ENCODE results near the gene RPH3AL.

Gene RPH3AL

GRCh38 chr17:283911-284675 lies 68.5 kb downstream of the RPH3AL start:
- no peak for ATAC-seq
- TF ChIP-seq ZC3H10 (CRISPR knock-in tag; IDR thresholded peaks at IDR 0.05) = no peak
- TF ChIP-seq SNAI2 (CRISPR knock-in tag; IDR thresholded peaks at IDR 0.05) = no peak
- TF ChIP-seq RARB (CRISPR knock-in tag; IDR thresholded peaks at IDR 0.05) = no peak
- TF ChIP-seq ARNTL (CRISPR knock-in tag; IDR thresholded peaks at IDR 0.05; ENCODE audit: borderline replicate concordance, low read depth) = no peak

GRCh38 chr17:282912-283882 lies 69.4 kb downstream of the RPH3AL start:
- no peak for ATAC-seq
- TF ChIP-seq ZNF8 (CRISPR knock-in tag; IDR thresholded peaks at IDR 0.05) (no peak), PATZ1 (CRISPR knock-in tag; IDR thresholded peaks at IDR 0.05; ENCODE audit: borderline replicate concordance) (no peak), GLIS3 (CRISPR knock-in tag; IDR thresholded peaks at IDR 0.05) (no peak), TSHZ2 (CRISPR knock-in tag; IDR thresholded peaks at IDR 0.05) (no peak), CSDC2 (CRISPR knock-in tag; IDR thresholded peaks at IDR 0.05) (no peak), ZNF70 (CRISPR knock-in tag; IDR thresholded peaks at IDR 0.05) (no peak), CREB5 (CRISPR knock-in tag; IDR thresholded peaks at IDR 0.05; ENCODE audit: low read depth) (no peak), ARNTL (CRISPR knock-in tag; IDR thresholded peaks at IDR 0.05; ENCODE audit: borderline replicate concordance, low read depth) (no peak), SNAI2 (CRISPR knock-in tag; IDR thresholded peaks at IDR 0.05) (no peak), ESRRG (CRISPR knock-in tag; IDR thresholded peaks at IDR 0.05) (no peak), POU6F1 (CRISPR knock-in tag; IDR thresholded peaks at IDR 0.05; ENCODE audit: borderline replicate concordance, low read depth) (no peak), ZC3H10 (CRISPR knock-in tag; IDR thresholded peaks at IDR 0.05) (no peak), RARB (CRISPR knock-in tag; IDR thresholded peaks at IDR 0.05) (no peak), ZFP3 (CRISPR knock-in tag; IDR thresholded peaks at IDR 0.05) (no peak), PPARA (CRISPR knock-in tag; IDR thresholded peaks at IDR 0.05; ENCODE audit: borderline replicate concordance) (no peak)

GRCh38 chr17:282000-282911 lies 70.4 kb downstream of the RPH3AL start:
- ATAC-seq = no peak
- TF ChIP-seq GLIS3 (CRISPR knock-in tag; IDR thresholded peaks at IDR 0.05) (no peak), OSR1 (CRISPR knock-in tag; IDR thresholded peaks at IDR 0.05) (no peak), ZC3H10 (CRISPR knock-in tag; IDR thresholded peaks at IDR 0.05) (no peak), RARB (CRISPR knock-in tag; IDR thresholded peaks at IDR 0.05) (no peak), SNAI2 (CRISPR knock-in tag; IDR thresholded peaks at IDR 0.05) (no peak), ESRRG (CRISPR knock-in tag; IDR thresholded peaks at IDR 0.05) (no peak), PPARA (CRISPR knock-in tag; IDR thresholded peaks at IDR 0.05; ENCODE audit: borderline replicate concordance) (no peak), ISL1 (CRISPR knock-in tag; IDR thresholded peaks at IDR 0.05) (no peak), CSDC2 (CRISPR knock-in tag; IDR thresholded peaks at IDR 0.05) (no peak), ZNF8 (CRISPR knock-in tag; IDR thresholded peaks at IDR 0.05) (no peak), TSHZ2 (CRISPR knock-in tag; IDR thresholded peaks at IDR 0.05) (no peak), PATZ1 (CRISPR knock-in tag; IDR thresholded peaks at IDR 0.05; ENCODE audit: borderline replicate concordance) (no peak), ZFP30 (CRISPR knock-in tag; IDR thresholded peaks at IDR 0.05) (no peak)
